LNCaP clone FGC (cell line): Measurements from ENCODE around the gene PPP2R5C.

Source experiments
- DNase-seq: peaks from one replicate; pipeline ENCODE4 v3.0.0-alpha.2; 2011; ENCODE audit warnings: low read depth
- H3K4me3 ChIP-seq: 2 replicates; pipeline ENCODE4 v1.5.1; 2011; ENCODE audit warnings: mild to moderate bottlenecking, low read depth, low read length, control low read depth
- TF ChIP-seq, protein P1 (sequence below): IDR thresholded peaks from 2 replicates; pipeline ENCODE4 v1.5.1; 2012; ENCODE audit warnings: mild to moderate bottlenecking; ENCODE audit not compliant: control insufficient read depth, insufficient read depth; ENCODE audit errors: extremely low read depth

PPP2R5C gene

DNA sequence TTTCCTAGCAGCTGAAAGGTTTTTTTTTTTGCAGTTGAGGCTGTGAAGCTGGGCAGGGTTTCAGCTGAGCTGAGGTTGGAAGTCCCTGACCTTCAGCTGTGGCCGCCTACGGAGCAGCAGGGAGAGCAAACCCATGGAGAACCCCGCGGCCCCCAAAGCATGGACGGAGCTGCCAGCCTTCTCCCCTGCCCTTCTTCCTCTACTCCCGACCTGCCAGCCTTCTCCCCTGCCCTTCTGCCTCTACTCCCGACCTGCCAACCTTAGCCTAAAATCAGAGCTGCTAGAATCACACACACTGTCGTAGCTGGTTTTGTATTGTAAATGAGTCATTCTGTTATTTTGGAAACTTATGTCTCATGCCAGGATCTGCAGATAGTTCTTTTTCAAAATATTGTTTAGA lies 74.6 kb downstream of the PPP2R5C start:
- no peak for DNase-seq
- no peak overlapping the region for H3K4me3 ChIP-seq

DNA sequence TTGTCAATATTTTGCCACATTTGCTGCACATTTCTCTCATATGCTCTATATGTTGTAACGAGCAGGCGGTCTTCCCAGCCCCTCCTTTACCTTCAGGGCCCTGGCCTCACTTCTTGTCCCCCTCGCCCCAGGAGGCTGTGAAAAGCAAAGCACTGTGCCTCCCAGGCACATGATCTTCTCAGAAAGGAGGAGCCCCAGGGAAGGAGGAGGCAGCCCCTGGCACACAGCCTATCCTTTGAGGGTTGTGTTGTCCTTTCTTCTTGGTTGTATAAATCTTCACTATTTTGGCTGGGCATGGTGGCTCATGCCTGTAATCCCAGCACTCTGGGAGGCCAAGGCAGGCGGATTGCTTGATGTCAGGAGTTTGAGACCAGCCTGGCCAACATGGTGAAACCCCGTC lies 77.0 kb downstream of the PPP2R5C start:
- TF ChIP-seq, protein P1, sequence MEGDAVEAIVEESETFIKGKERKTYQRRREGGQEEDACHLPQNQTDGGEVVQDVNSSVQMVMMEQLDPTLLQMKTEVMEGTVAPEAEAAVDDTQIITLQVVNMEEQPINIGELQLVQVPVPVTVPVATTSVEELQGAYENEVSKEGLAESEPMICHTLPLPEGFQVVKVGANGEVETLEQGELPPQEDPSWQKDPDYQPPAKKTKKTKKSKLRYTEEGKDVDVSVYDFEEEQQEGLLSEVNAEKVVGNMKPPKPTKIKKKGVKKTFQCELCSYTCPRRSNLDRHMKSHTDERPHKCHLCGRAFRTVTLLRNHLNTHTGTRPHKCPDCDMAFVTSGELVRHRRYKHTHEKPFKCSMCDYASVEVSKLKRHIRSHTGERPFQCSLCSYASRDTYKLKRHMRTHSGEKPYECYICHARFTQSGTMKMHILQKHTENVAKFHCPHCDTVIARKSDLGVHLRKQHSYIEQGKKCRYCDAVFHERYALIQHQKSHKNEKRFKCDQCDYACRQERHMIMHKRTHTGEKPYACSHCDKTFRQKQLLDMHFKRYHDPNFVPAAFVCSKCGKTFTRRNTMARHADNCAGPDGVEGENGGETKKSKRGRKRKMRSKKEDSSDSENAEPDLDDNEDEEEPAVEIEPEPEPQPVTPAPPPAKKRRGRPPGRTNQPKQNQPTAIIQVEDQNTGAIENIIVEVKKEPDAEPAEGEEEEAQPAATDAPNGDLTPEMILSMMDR = no peak
- H3K4me3 ChIP-seq = no peak overlapping the region
- DNase-seq = no peak

More for the DNA sequence above, 74.6 kb downstream of the PPP2R5C start:
- TF ChIP-seq, protein P1 = no peak

DNA sequence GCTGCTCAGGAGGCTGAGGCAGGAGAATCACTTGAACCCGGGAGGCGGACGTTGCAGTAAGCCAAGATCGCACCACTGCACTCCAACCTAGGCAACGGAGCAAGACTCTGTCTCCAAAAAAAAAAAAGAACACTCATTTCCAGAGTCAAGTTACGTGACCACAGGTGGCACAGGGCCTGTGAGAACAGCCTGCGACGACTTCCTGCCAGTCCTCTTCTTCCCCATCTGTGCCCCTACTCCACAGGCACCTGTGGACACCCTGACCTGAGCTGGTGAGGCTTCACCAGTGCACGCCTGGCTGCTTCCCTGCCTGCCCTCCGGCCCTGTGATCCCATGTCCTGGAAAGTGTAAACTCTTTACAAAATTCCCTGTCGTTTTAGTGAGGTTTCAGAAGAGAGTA lies 77.7 kb downstream of the PPP2R5C start:
- DNase-seq = no peak
- H3K4me3 ChIP-seq = no peak overlapping the region
- TF ChIP-seq, protein P1 = no peak

DNA sequence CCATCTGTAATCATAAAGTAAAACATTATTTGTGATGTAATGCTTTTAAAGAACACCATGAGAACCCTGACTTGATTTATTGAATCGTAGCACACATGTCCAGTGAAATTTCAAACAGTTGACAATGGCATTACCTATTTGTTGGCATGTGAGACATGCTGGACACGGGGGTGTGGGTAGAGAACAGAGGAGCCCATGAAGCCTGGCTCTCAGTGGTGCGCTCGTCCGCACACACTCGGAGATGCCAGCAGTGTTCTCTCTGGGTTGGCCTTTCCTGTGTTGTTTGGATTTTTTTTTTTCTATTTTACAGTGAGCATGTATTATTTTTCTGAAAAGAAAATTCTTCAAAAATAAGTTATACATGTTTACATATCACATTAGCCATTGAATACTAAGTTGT lies 78.2 kb downstream of the PPP2R5C start:
- H3K4me3 ChIP-seq = no peak overlapping the region
- TF ChIP-seq, protein P1 = no peak
- DNase-seq = no peak

DNA sequence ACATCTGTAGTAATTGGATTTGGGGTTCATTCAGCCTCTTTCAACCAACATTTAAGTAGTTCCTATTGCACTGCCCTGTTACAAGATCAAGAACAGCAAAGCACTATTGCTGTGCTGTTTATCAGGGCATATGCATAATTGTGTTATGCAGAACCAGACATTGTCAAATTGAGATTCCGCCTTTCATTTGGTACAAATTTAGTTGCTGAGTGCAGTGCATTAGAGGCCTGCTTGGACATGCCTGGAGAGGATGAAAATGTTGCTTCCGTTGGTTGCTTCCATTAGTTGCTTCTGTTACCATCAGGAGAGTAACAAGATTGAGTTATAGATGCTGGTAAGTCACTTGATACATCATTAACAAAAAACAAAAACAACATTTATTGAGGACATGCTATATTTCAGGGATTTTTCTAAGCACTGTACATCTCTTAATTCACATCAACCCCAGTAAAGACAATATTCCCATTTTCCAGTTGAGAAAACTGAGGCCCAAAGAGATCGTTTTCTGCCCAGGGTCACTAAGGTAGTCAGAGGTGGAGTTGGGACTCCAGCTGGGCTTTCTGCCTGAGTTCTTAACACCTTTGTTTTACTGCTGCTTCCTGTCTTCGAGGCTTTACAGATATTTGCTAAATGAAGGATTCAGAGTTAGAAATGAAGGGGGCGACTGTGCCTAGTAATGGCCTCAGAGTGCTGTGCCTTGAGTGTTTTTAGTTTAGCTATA lies 79.3 kb downstream of the PPP2R5C start:
- H3K4me3 ChIP-seq = no peak overlapping the region
- TF ChIP-seq, protein P1 = no peak
- no peak for DNase-seq

DNA sequence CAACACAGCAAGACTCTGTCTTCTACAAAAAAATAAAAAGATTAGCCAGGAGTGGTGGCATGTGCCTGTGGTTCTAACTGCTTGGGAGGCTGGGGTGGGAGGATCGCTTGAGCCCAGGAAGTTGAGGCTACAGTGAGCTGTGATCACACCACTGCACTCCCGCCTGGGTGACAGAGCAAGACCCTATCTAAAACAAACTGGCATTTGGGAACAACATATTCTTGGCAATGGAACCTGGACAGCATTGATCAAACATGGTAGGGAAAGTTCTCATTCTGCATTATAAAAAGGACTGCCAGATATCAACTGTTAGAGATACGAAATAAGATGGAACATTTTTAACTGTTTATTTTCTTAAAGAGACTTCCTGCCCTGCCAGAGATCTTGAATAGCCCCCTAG lies 81.5 kb downstream of the PPP2R5C start:
- TF ChIP-seq, protein P1 = no peak
- no peak for DNase-seq
- no peak overlapping the region for H3K4me3 ChIP-seq

DNA sequence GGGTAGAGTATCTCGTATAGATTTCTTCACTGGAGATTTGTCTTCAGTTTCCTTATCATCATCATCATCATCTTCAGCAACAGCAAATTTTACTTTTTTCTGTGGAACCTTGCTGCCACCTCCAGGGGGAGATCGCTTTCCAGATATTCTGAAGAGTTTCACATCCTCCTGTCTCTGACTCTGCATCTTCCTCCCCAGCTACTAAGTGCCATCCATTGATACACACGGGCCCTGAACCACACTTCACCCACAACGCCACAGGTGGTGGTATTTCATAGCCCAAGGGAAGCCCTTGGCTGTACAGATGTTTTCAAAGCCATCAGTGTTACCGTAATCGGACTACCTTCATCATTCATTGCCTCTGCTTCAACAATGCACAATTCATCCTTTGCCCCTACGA lies 82.2 kb downstream of the PPP2R5C start:
- H3K4me3 ChIP-seq = no peak overlapping the region
- no peak for DNase-seq
- TF ChIP-seq, protein P1 = no peak
